GM13976 (cell line): ENCODE results near the gene LGI4.

Source experiments
- DNase-seq: peaks from one replicate; pipeline ENCODE4 v3.0.0; 2012; ENCODE audit warnings: low spot score
- in situ Hi-C: fragments of 300-500 bp; cut with MboI; formaldehyde crosslinking; loops from one replicate; pipeline ENCODE4 v1.12.0; 2022; ENCODE audit warnings: low sequenced_read_pairs, mixed read lengths, inconsistent platforms; ENCODE audit not compliant: unreplicated experiment
- TF ChIP-seq, protein P1 (sequence below): IDR thresholded peaks from 2 replicates; pipeline ENCODE4 v1.5.1; 2012; ENCODE audit warnings: borderline replicate concordance, mild to moderate bottlenecking; ENCODE audit not compliant: insufficient read depth; ENCODE audit errors: extremely low read depth, missing control alignments, control extremely low read depth

Gene LGI4

GRCh38 chr19:35146746-35147459 lies 12.0 kb upstream of the LGI4 start:
- TF ChIP-seq, protein P1, sequence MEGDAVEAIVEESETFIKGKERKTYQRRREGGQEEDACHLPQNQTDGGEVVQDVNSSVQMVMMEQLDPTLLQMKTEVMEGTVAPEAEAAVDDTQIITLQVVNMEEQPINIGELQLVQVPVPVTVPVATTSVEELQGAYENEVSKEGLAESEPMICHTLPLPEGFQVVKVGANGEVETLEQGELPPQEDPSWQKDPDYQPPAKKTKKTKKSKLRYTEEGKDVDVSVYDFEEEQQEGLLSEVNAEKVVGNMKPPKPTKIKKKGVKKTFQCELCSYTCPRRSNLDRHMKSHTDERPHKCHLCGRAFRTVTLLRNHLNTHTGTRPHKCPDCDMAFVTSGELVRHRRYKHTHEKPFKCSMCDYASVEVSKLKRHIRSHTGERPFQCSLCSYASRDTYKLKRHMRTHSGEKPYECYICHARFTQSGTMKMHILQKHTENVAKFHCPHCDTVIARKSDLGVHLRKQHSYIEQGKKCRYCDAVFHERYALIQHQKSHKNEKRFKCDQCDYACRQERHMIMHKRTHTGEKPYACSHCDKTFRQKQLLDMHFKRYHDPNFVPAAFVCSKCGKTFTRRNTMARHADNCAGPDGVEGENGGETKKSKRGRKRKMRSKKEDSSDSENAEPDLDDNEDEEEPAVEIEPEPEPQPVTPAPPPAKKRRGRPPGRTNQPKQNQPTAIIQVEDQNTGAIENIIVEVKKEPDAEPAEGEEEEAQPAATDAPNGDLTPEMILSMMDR = no peak
- no peak for DNase-seq
- in situ Hi-C loops = no loop called here

GRCh38 chr19:35144600-35145436 lies 10.0 kb upstream of the LGI4 start:
- no peak for DNase-seq
- in situ Hi-C loops = no loop called here
- TF ChIP-seq, protein P1 = no peak

DNA sequence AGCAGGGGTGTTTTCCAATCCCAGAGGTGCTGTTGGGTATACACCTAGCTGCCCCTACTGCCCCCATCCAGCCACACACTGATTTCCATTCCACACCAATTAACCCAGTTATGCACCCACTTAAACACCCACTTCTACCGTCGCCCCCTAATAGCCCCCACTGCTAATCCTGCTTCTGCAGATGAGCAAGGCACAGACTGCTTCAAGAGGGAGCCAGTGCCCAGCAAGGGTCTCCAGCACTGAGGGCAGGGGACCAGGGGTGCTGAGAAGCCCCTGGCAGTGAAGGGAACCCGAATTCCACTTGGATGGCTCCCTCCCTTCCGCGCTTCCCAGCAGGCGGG lies 9.4 kb upstream of the LGI4 start:
- TF ChIP-seq, protein P1 = no peak
- DNase-seq = no peak
- in situ Hi-C loops = no loop called here

- no peak for DNase-seq
- TF ChIP-seq, protein P1 = no peak
- in situ Hi-C loops = no loop called here
Observed at GRCh38 chr19:35143818-35144217, 9.0 kb upstream of the LGI4 start.

- in situ Hi-C loops = no loop called here
- TF ChIP-seq, protein P1 = no peak
- no peak for DNase-seq
Observed at GRCh38 chr19:35143231-35143715, 8.4 kb upstream of the LGI4 start, which contains the start of gene FXYD7. TSS of gene FXYD7 (plus strand) at chr19:35143255. CDS start at chr19:35143334, 79 bp downstream.

GRCh38 chr19:35142606-35143230 lies 7.9 kb upstream of the LGI4 start:
- in situ Hi-C loops = no loop called here
- TF ChIP-seq, protein P1 = peak; percentile 68
- DNase-seq = peak; percentile 81
